ENCODE results near the gene KDM4C. TPM values are rescaled to one million over a fixed set of nuclear protein-coding genes. Genes with fewer than 3 reads are reported as not detected.

The KDM4C gene
- total RNA-seq, 1 donor from 2014 or later: 14.7 TPM

- DNase-seq (ENCODE audit: low read depth): no peak
- no peak for TF ChIP-seq CTCF (IDR thresholded peaks at IDR 0.05; ENCODE audit: insufficient read depth, low read length, poor library complexity, severe bottlenecking)
- Histone ChIP-seq H3K36me3 (ENCODE audit: control insufficient read depth, insufficient read depth, low read length) (no peaks in the 10 kb centered on the region), H3K27me3 (ENCODE audit: control insufficient read depth, insufficient read depth, low read length) (no peaks in the 10 kb centered on the region), H3K4me3 (ENCODE audit: low read depth, low read length) (no peak overlapping the region)
Measured at GRCh38 chr9:7164440-7165330, 406.9 kb downstream of the KDM4C start.

- DNase-seq (ENCODE audit: low read depth): no peak
- no peaks in the 10 kb centered on the region for H3K36me3 ChIP-seq (ENCODE audit: control insufficient read depth, insufficient read depth, low read length)
- no peaks in the 10 kb centered on the region for H3K27me3 ChIP-seq (ENCODE audit: control insufficient read depth, insufficient read depth, low read length)
- no peak for TF ChIP-seq CTCF (IDR thresholded peaks at IDR 0.05; ENCODE audit: insufficient read depth, low read length, poor library complexity, severe bottlenecking)
- no peak overlapping the region for H3K4me3 ChIP-seq (ENCODE audit: low read depth, low read length)
Measured at GRCh38 chr9:7165331-7165975, 407.7 kb downstream of the KDM4C start.

- Histone ChIP-seq H3K4me3 (ENCODE audit: low read depth, low read length) (no peak overlapping the region), H3K36me3 (ENCODE audit: control insufficient read depth, insufficient read depth, low read length) (no peaks in the 10 kb centered on the region), H3K27me3 (ENCODE audit: control insufficient read depth, insufficient read depth, low read length) (no peaks in the 10 kb centered on the region)
- no peak for DNase-seq (ENCODE audit: low read depth)
- TF ChIP-seq CTCF (IDR thresholded peaks at IDR 0.05; ENCODE audit: insufficient read depth, low read length, poor library complexity, severe bottlenecking): no peak
Measured at GRCh38 chr9:7166074-7166473, 408.3 kb downstream of the KDM4C start.

GRCh38 chr9:7169717-7170389 is 412.1 kb downstream of the KDM4C start:
- TF ChIP-seq CTCF (IDR thresholded peaks at IDR 0.05; ENCODE audit: insufficient read depth, low read length, poor library complexity, severe bottlenecking): no peak
- Histone ChIP-seq H3K27me3 (ENCODE audit: control insufficient read depth, insufficient read depth, low read length) (no peaks in the 10 kb centered on the region), H3K4me3 (ENCODE audit: low read depth, low read length) (no peak overlapping the region), H3K36me3 (ENCODE audit: control insufficient read depth, insufficient read depth, low read length) (no peaks in the 10 kb centered on the region)
- DNase-seq (ENCODE audit: low read depth): no peak

- H3K27me3 ChIP-seq (ENCODE audit: control insufficient read depth, insufficient read depth, low read length): no peaks in the 10 kb centered on the region
- H3K4me3 ChIP-seq (ENCODE audit: low read depth, low read length): no peak overlapping the region
- DNase-seq (ENCODE audit: low read depth): no peak
- no peaks in the 10 kb centered on the region for H3K36me3 ChIP-seq (ENCODE audit: control insufficient read depth, insufficient read depth, low read length)
- TF ChIP-seq CTCF (IDR thresholded peaks at IDR 0.05; ENCODE audit: insufficient read depth, low read length, poor library complexity, severe bottlenecking): no peak
Measured at GRCh38 chr9:7171396-7172153, 413.8 kb downstream of the KDM4C start.

All from kidney epithelial cell (primary cell).